ENCODE results near the gene PLA2G2A. TPM values are rescaled to one million over a fixed set of nuclear protein-coding genes. Genes with fewer than 3 reads are reported as not detected.

PLA2G2A gene
- total RNA-seq, 1 donor from 2014 or later: not detected

GRCh38 chr1:19954059-19954458, 25.4 kb downstream of the PLA2G2A start:
- no peak for TF ChIP-seq CTCF (IDR thresholded peaks at IDR 0.05; ENCODE audit: insufficient read depth, low read length, poor library complexity, severe bottlenecking)
- no peak overlapping the region for H3K4me3 ChIP-seq (ENCODE audit: low read depth, low read length)
- H3K36me3 ChIP-seq (ENCODE audit: control insufficient read depth, insufficient read depth, low read length): no peaks in the 10 kb centered on the region
- no peak for DNase-seq (ENCODE audit: low read depth)
- peaks cover 4% of the 10 kb centered on the region for H3K27me3 ChIP-seq (ENCODE audit: control insufficient read depth, insufficient read depth, low read length)

GRCh38 chr1:19949016-19949415, 30.4 kb downstream of the PLA2G2A start:
- H3K27me3 ChIP-seq (ENCODE audit: control insufficient read depth, insufficient read depth, low read length): peaks cover 3% of the 10 kb centered on the region
- peak; percentile 61 for DNase-seq (ENCODE audit: low read depth)
- H3K36me3 ChIP-seq (ENCODE audit: control insufficient read depth, insufficient read depth, low read length): no peaks in the 10 kb centered on the region
- no peak for TF ChIP-seq CTCF (IDR thresholded peaks at IDR 0.05; ENCODE audit: insufficient read depth, low read length, poor library complexity, severe bottlenecking)
- no peak overlapping the region for H3K4me3 ChIP-seq (ENCODE audit: low read depth, low read length)

GRCh38 chr1:19946971-19947370, 32.4 kb downstream of the PLA2G2A start:
- DNase-seq (ENCODE audit: low read depth): no peak
- no peak for TF ChIP-seq CTCF (IDR thresholded peaks at IDR 0.05; ENCODE audit: insufficient read depth, low read length, poor library complexity, severe bottlenecking)
- H3K36me3 ChIP-seq (ENCODE audit: control insufficient read depth, insufficient read depth, low read length): no peaks in the 10 kb centered on the region
- H3K4me3 ChIP-seq (ENCODE audit: low read depth, low read length): no peak overlapping the region
- peaks cover 3% of the 10 kb centered on the region for H3K27me3 ChIP-seq (ENCODE audit: control insufficient read depth, insufficient read depth, low read length)

- H3K27me3 ChIP-seq (ENCODE audit: control insufficient read depth, insufficient read depth, low read length): peaks cover 3% of the 10 kb centered on the region
- no peak overlapping the region for H3K4me3 ChIP-seq (ENCODE audit: low read depth, low read length)
- TF ChIP-seq CTCF (IDR thresholded peaks at IDR 0.05; ENCODE audit: insufficient read depth, low read length, poor library complexity, severe bottlenecking): no peak
- H3K36me3 ChIP-seq (ENCODE audit: control insufficient read depth, insufficient read depth, low read length): no peaks in the 10 kb centered on the region
- DNase-seq (ENCODE audit: low read depth): no peak
These were observed 33.1 kb downstream of the PLA2G2A start for GRCh38 chr1:19946331-19946751.

GRCh38 chr1:19945914-19946313, 33.5 kb downstream of the PLA2G2A start:
- DNase-seq (ENCODE audit: low read depth): no peak

More at GRCh38 chr1:19945914-19946313, 33.5 kb downstream of the PLA2G2A start:
- TF ChIP-seq CTCF (IDR thresholded peaks at IDR 0.05; ENCODE audit: insufficient read depth, low read length, poor library complexity, severe bottlenecking): no peak
- Histone ChIP-seq H3K36me3 (ENCODE audit: control insufficient read depth, insufficient read depth, low read length) (no peaks in the 10 kb centered on the region), H3K4me3 (ENCODE audit: low read depth, low read length) (no peak overlapping the region), H3K27me3 (ENCODE audit: control insufficient read depth, insufficient read depth, low read length) (peaks cover 3% of the 10 kb centered on the region)
